Ishikawa (cell line): ENCODE results near the gene CLIC3.
A peak's percentile ranks its signal among the peaks of the same experiment; 100 is the strongest.

Source experiments
- CEBPB ChIP-seq: IDR thresholded peaks from 2 replicates; pipeline ENCODE4 v1.6.1; 2012
- EP300 ChIP-seq: IDR thresholded peaks from 2 replicates; pipeline ENCODE4 v1.6.1; 2012; ENCODE audit warnings: borderline replicate concordance
- RAD21 ChIP-seq: IDR thresholded peaks from 2 replicates; pipeline ENCODE4 v1.6.1; 2012; ENCODE audit warnings: low read depth
- TAF1 ChIP-seq: IDR thresholded peaks from 2 replicates; pipeline ENCODE4 v1.6.1; 2012; ENCODE audit warnings: low read depth, mild to moderate bottlenecking
- TCF12 ChIP-seq: IDR thresholded peaks from 2 replicates; pipeline ENCODE4 v1.6.1; 2012; ENCODE audit warnings: low read depth
- ZBTB7A ChIP-seq: IDR thresholded peaks from 2 replicates; pipeline ENCODE4 v1.6.1; 2012; ENCODE audit warnings: low read depth
- TF ChIP-seq, protein P1 (sequence below): IDR thresholded peaks from 2 replicates; pipeline ENCODE4 v1.6.1; 2012; ENCODE audit warnings: low read depth, mild to moderate bottlenecking

- TF ChIP-seq EP300: no peak; the same call in 1 of the 2 replicates
- no peak for TF ChIP-seq CEBPB
- TF ChIP-seq, protein P1, sequence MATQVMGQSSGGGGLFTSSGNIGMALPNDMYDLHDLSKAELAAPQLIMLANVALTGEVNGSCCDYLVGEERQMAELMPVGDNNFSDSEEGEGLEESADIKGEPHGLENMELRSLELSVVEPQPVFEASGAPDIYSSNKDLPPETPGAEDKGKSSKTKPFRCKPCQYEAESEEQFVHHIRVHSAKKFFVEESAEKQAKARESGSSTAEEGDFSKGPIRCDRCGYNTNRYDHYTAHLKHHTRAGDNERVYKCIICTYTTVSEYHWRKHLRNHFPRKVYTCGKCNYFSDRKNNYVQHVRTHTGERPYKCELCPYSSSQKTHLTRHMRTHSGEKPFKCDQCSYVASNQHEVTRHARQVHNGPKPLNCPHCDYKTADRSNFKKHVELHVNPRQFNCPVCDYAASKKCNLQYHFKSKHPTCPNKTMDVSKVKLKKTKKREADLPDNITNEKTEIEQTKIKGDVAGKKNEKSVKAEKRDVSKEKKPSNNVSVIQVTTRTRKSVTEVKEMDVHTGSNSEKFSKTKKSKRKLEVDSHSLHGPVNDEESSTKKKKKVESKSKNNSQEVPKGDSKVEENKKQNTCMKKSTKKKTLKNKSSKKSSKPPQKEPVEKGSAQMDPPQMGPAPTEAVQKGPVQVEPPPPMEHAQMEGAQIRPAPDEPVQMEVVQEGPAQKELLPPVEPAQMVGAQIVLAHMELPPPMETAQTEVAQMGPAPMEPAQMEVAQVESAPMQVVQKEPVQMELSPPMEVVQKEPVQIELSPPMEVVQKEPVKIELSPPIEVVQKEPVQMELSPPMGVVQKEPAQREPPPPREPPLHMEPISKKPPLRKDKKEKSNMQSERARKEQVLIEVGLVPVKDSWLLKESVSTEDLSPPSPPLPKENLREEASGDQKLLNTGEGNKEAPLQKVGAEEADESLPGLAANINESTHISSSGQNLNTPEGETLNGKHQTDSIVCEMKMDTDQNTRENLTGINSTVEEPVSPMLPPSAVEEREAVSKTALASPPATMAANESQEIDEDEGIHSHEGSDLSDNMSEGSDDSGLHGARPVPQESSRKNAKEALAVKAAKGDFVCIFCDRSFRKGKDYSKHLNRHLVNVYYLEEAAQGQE: no peak
- TF ChIP-seq TCF12: peak; percentile 34; the same call in 1 of the 2 replicates
- no peak for TF ChIP-seq RAD21
- no peak for TF ChIP-seq TAF1
- TF ChIP-seq ZBTB7A: no peak
These were observed 6.0 kb downstream of the CLIC3 start for GRCh38 chr9:136990242-136990911.
